ENCODE results near the gene DLX2.
"Not testable (repeated sequence)": the region's sequence is repeated elsewhere in the genome, so short reads cannot be mapped to it uniquely, and the experiment has no call there.

DLX2 gene

GRCh38 chr2:172102391-172103359, at the start of gene DLX2:
TSS of gene DLX2 (minus strand) at chr2:172102900. CDS start at chr2:172102538, 362 bp downstream.
- no peak for TF ChIP-seq CTCF (IDR thresholded peaks at IDR 0.05; ENCODE audit: insufficient read depth, low read length, poor library complexity, severe bottlenecking)
- H3K4me3 ChIP-seq (replicated peaks; ENCODE audit: low read depth, low read length): peak within 1 kb of the TSS; percentile 69
- H3K27me3 ChIP-seq (replicated peaks; ENCODE audit: control insufficient read depth, insufficient read depth, low read length): no peaks in the 10 kb centered on the region; the same call in none of the 2 replicates
- no peaks in the 10 kb centered on the region for H3K36me3 ChIP-seq (ENCODE audit: control insufficient read depth, insufficient read depth, low read length)
- peak; percentile 89 for DNase-seq (ENCODE audit: extremely low read depth, insufficient read length)

- TF ChIP-seq CTCF (IDR thresholded peaks at IDR 0.05; ENCODE audit: insufficient read depth, low read length, poor library complexity, severe bottlenecking): no peak
- Histone ChIP-seq H3K4me3 (replicated peaks; ENCODE audit: low read depth, low read length) (no peak overlapping the region), H3K36me3 (ENCODE audit: control insufficient read depth, insufficient read depth, low read length) (no peaks in the 10 kb centered on the region), H3K27me3 (replicated peaks; ENCODE audit: control insufficient read depth, insufficient read depth, low read length) (no peaks in the 10 kb centered on the region; the same call in 1 of the 2 replicates)
- DNase-seq (ENCODE audit: extremely low read depth, insufficient read length): no peak
Observed at GRCh38 chr2:172147944-172148650, 45.4 kb upstream of the DLX2 start.

- DNase-seq (ENCODE audit: extremely low read depth, insufficient read length): no peak
- H3K27me3 ChIP-seq (replicated peaks; ENCODE audit: control insufficient read depth, insufficient read depth, low read length): no peaks in the 10 kb centered on the region; the same call in 1 of the 2 replicates
- no peak overlapping the region for H3K4me3 ChIP-seq (replicated peaks; ENCODE audit: low read depth, low read length)
- TF ChIP-seq CTCF (IDR thresholded peaks at IDR 0.05; ENCODE audit: insufficient read depth, low read length, poor library complexity, severe bottlenecking): no peak
- no peaks in the 10 kb centered on the region for H3K36me3 ChIP-seq (ENCODE audit: control insufficient read depth, insufficient read depth, low read length)
Observed at GRCh38 chr2:172143817-172144216, 41.1 kb upstream of the DLX2 start.

- not testable (repeated sequence) for DNase-seq (ENCODE audit: extremely low read depth, insufficient read length); H3K4me3 ChIP-seq (replicated peaks; ENCODE audit: low read depth, low read length); H3K27me3 ChIP-seq (replicated peaks; ENCODE audit: control insufficient read depth, insufficient read depth, low read length); H3K36me3 ChIP-seq (ENCODE audit: control insufficient read depth, insufficient read depth, low read length)
Observed at GRCh38 chr2:172138727-172139126, 36.0 kb upstream of the DLX2 start.

- no peak for TF ChIP-seq CTCF (IDR thresholded peaks at IDR 0.05; ENCODE audit: insufficient read depth, low read length, poor library complexity, severe bottlenecking)
- H3K36me3 ChIP-seq (ENCODE audit: control insufficient read depth, insufficient read depth, low read length): no peaks in the 10 kb centered on the region
- no peaks in the 10 kb centered on the region for H3K27me3 ChIP-seq (replicated peaks; ENCODE audit: control insufficient read depth, insufficient read depth, low read length)
- DNase-seq (ENCODE audit: extremely low read depth, insufficient read length): no peak
- H3K4me3 ChIP-seq (replicated peaks; ENCODE audit: low read depth, low read length): no peak overlapping the region
Observed at GRCh38 chr2:172137943-172138342, 35.2 kb upstream of the DLX2 start.

GRCh38 chr2:172137109-172137508, 34.4 kb upstream of the DLX2 start:
- no peak for TF ChIP-seq CTCF (IDR thresholded peaks at IDR 0.05; ENCODE audit: insufficient read depth, low read length, poor library complexity, severe bottlenecking)
- H3K4me3 ChIP-seq (replicated peaks; ENCODE audit: low read depth, low read length): no peak overlapping the region
- H3K36me3 ChIP-seq (ENCODE audit: control insufficient read depth, insufficient read depth, low read length): no peaks in the 10 kb centered on the region
- no peaks in the 10 kb centered on the region for H3K27me3 ChIP-seq (replicated peaks; ENCODE audit: control insufficient read depth, insufficient read depth, low read length)
- DNase-seq (ENCODE audit: extremely low read depth, insufficient read length): no peak
